ENCODE measurements around the gene HSPG2. TPM values are rescaled to one million over a fixed set of nuclear protein-coding genes. Genes with fewer than 3 reads are reported as not detected.
A peak's percentile ranks its signal among the peaks of the same experiment; 100 is the strongest.

The HSPG2 gene
- total and polyA plus RNA-seq, 2 of the 13 experiments (the other 11 are each of a cell fraction or from before 2014, with no cell fraction given), result 9.1 to 13.1 TPM

GRCh38 chr1:21946836-21947587 lies 9.9 kb upstream of the HSPG2 start (continued):
- peak; percentile 93 for TF ChIP-seq ERF (CRISPR knock-in tag; IDR thresholded peaks at IDR 0.05)
- peak; percentile 88 for TF ChIP-seq ZMYM3 (CRISPR knock-in tag; IDR thresholded peaks at IDR 0.05)
- TF ChIP-seq NFKB2 (CRISPR knock-in tag; IDR thresholded peaks at IDR 0.05; ENCODE audit: borderline replicate concordance), result peak; percentile 47; the same call in 1 of the 2 replicates
- TF ChIP-seq ZNF674 (CRISPR knock-in tag; IDR thresholded peaks at IDR 0.05; ENCODE audit: low read depth), result no peak
- TF ChIP-seq MIXL1 (CRISPR knock-in tag; IDR thresholded peaks at IDR 0.05), result peak; percentile 74; the same call in 1 of the 2 replicates
- no peak for TF ChIP-seq RFX1 (IDR thresholded peaks at IDR 0.05)
- no peak for TF ChIP-seq ISL2 (CRISPR knock-in tag; IDR thresholded peaks at IDR 0.05)
- peak; percentile 72; the same call in 1 of the 2 replicates for TF ChIP-seq MLX (CRISPR knock-in tag; IDR thresholded peaks at IDR 0.05)
- peak; percentile 89 for TF ChIP-seq MNT (IDR thresholded peaks at IDR 0.05)
- TF ChIP-seq HIVEP1 (CRISPR knock-in tag; IDR thresholded peaks at IDR 0.05), result 0 out of 2 replicates have a peak, but pooled peaks have one; percentile 53
- TF ChIP-seq FOXA1 (IDR thresholded peaks at IDR 0.05), result no peak
- peak; percentile 86 for TF ChIP-seq FOXA1 (CRISPR knock-in tag; IDR thresholded peaks at IDR 0.05)
- TF ChIP-seq SNAPC2 (CRISPR knock-in tag; IDR thresholded peaks at IDR 0.05), result peak; percentile 65; the same call in 1 of the 2 replicates
- no peak for TF ChIP-seq ARNT (IDR thresholded peaks at IDR 0.05)
- peak; percentile 64; the same call in 1 of the 2 replicates for TF ChIP-seq ESRRA (CRISPR knock-in tag; IDR thresholded peaks at IDR 0.05; ENCODE audit: low read depth)
- no peak for TF ChIP-seq REXO4 (CRISPR knock-in tag; IDR thresholded peaks at IDR 0.05; ENCODE audit: borderline replicate concordance)
- no peak for TF ChIP-seq TERF1 (CRISPR knock-in tag; IDR thresholded peaks at IDR 0.05)
- TF ChIP-seq PITX1 (CRISPR knock-in tag; IDR thresholded peaks at IDR 0.05), result peak; percentile 72
- no peak for TF ChIP-seq CREBL2 (CRISPR knock-in tag; IDR thresholded peaks at IDR 0.05; ENCODE audit: borderline replicate concordance)
- peak; percentile 73; the same call in 1 of the 2 replicates for TF ChIP-seq SPEN (CRISPR knock-in tag; IDR thresholded peaks at IDR 0.05; ENCODE audit: low read depth)
- TF ChIP-seq ZNF772 (CRISPR knock-in tag; IDR thresholded peaks at IDR 0.05), result peak; percentile 57; the same call in 1 of the 2 replicates
- TF ChIP-seq ZNF710 (CRISPR knock-in tag; IDR thresholded peaks at IDR 0.05; ENCODE audit: borderline replicate concordance), result 0 out of 2 replicates have a peak, but pooled peaks have one; percentile 58
- 0 out of 2 replicates have a peak, but pooled peaks have one; percentile 37 for TF ChIP-seq ZNF343 (CRISPR knock-in tag; IDR thresholded peaks at IDR 0.05)
- TF ChIP-seq ZNF576 (CRISPR knock-in tag; IDR thresholded peaks at IDR 0.05), result no peak
- TF ChIP-seq ZNF777 (CRISPR knock-in tag; IDR thresholded peaks at IDR 0.05), result no peak
- TF ChIP-seq RCOR2 (CRISPR knock-in tag; IDR thresholded peaks at IDR 0.05), result no peak
